Measurements from ENCODE around the gene ZDHHC11. TPM values are rescaled to one million over a fixed set of nuclear protein-coding genes. Genes with fewer than 3 reads are reported as not detected.
"Not testable (repeated sequence)": the region's sequence is repeated elsewhere in the genome, so short reads cannot be mapped to it uniquely, and the experiment has no call there.

Gene ZDHHC11
- polyA plus RNA-seq, 2 donors = 2.4 to 4.0 TPM

DNA sequence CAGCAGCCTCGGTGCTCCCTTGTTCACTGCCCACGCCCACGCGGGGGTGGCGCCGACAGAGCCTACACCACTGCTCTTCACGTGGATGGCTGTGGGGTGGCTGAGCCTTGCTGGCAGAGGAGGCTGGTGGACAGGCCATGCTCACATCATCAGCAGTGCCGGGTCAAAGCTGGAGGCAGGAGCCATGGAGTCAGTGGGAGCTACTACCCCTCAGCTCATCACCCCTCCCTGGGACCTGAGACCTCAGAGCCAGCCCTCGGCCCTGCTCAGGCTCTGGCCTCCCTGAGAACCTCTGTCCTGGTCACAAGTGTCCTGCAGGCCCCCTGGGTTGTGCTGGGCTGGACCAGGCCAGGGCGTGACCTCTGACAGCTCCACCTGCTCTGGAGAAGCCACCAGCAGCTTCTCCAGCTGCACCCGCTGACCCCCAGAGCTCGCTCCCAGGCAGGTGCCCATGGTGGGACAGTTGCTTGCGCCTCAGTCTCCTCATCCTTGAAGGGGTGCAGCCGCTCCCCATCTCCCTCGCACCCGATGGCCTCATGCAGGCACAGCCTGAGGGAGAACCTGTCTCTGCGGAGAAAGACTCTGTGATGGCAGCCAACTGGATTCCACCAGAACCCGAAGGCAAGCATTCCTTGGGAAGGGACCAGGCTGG, 75.8 kb downstream of the ZDHHC11 start:
- H3K4me1 ChIP-seq (ENCODE audit: control insufficient read depth in 2 of 2, insufficient read depth in 2 of 2, low read length in 1 of 2); H3K27ac ChIP-seq (ENCODE audit: low read depth in 2 of 2, low read length in 1 of 2); H3K9me3 ChIP-seq (ENCODE audit: control insufficient read depth in 2 of 2, insufficient read depth in 1 of 2, low read depth in 1 of 2, low read length in 1 of 2); H3K36me3 ChIP-seq (ENCODE audit: control insufficient read depth in 2 of 2, insufficient read depth in 2 of 2, low read length in 1 of 2); H3K4me3 ChIP-seq (ENCODE audit: low read depth in 1 of 2, low read length in 2 of 2); H3K27me3 ChIP-seq (ENCODE audit: control insufficient read depth in 1 of 2, insufficient read depth in 2 of 2, low read length in 2 of 2): not testable (repeated sequence)
- 76 to 84% methylated on average over 18 of the region's 18 CpGs for WGBS, 2 donors

- H3K27me3 ChIP-seq (ENCODE audit: control insufficient read depth in 1 of 2, insufficient read depth in 2 of 2, low read length in 2 of 2); H3K4me1 ChIP-seq (ENCODE audit: control insufficient read depth in 2 of 2, insufficient read depth in 2 of 2, low read length in 1 of 2); H3K9me3 ChIP-seq (ENCODE audit: control insufficient read depth in 2 of 2, insufficient read depth in 1 of 2, low read depth in 1 of 2, low read length in 1 of 2); H3K36me3 ChIP-seq (ENCODE audit: control insufficient read depth in 2 of 2, insufficient read depth in 2 of 2, low read length in 1 of 2); H3K27ac ChIP-seq (ENCODE audit: low read depth in 2 of 2, low read length in 1 of 2); H3K4me3 ChIP-seq (ENCODE audit: low read depth in 1 of 2, low read length in 2 of 2): not testable (repeated sequence)
- WGBS, 2 donors = 84 to 95% methylated on average over 6 of the region's 6 CpGs
Measured at GRCh38 chr5:774304-774703, 76.5 kb downstream of the ZDHHC11 start.

- Histone ChIP-seq H3K27ac (ENCODE audit: low read depth in 2 of 2, low read length in 1 of 2) (no peak overlapping the region), H3K27me3 (ENCODE audit: control insufficient read depth in 1 of 2, insufficient read depth in 2 of 2, low read length in 2 of 2) (no peaks in the 10 kb centered on the region), H3K36me3 (ENCODE audit: control insufficient read depth in 2 of 2, insufficient read depth in 2 of 2, low read length in 1 of 2) (no peaks in the 10 kb centered on the region), H3K4me3 (ENCODE audit: low read depth in 1 of 2, low read length in 2 of 2) (no peak overlapping the region), H3K9me3 (ENCODE audit: control insufficient read depth in 2 of 2, insufficient read depth in 1 of 2, low read depth in 1 of 2, low read length in 1 of 2) (no peaks in the 10 kb centered on the region), H3K4me1 (ENCODE audit: control insufficient read depth in 2 of 2, insufficient read depth in 2 of 2, low read length in 1 of 2) (no peaks in the 10 kb centered on the region)
- WGBS, 2 donors = 75 to 77% methylated on average over 12 of the region's 12 CpGs
Measured at GRCh38 chr5:773517-774264, 77.1 kb downstream of the ZDHHC11 start.

- not testable (repeated sequence) for H3K4me3 ChIP-seq (ENCODE audit: low read depth in 1 of 2, low read length in 2 of 2); H3K4me1 ChIP-seq (ENCODE audit: control insufficient read depth in 2 of 2, insufficient read depth in 2 of 2, low read length in 1 of 2); H3K9me3 ChIP-seq (ENCODE audit: control insufficient read depth in 2 of 2, insufficient read depth in 1 of 2, low read depth in 1 of 2, low read length in 1 of 2); H3K36me3 ChIP-seq (ENCODE audit: control insufficient read depth in 2 of 2, insufficient read depth in 2 of 2, low read length in 1 of 2); H3K27me3 ChIP-seq (ENCODE audit: control insufficient read depth in 1 of 2, insufficient read depth in 2 of 2, low read length in 2 of 2); H3K27ac ChIP-seq (ENCODE audit: low read depth in 2 of 2, low read length in 1 of 2)
- 46 to 65% methylated on average over 13 of the region's 13 CpGs for WGBS, 2 donors
Measured at GRCh38 chr5:772931-773330, 77.9 kb downstream of the ZDHHC11 start.

- not testable (repeated sequence) for H3K4me1 ChIP-seq (ENCODE audit: control insufficient read depth in 2 of 2, insufficient read depth in 2 of 2, low read length in 1 of 2); H3K4me3 ChIP-seq (ENCODE audit: low read depth in 1 of 2, low read length in 2 of 2)
- 58 to 60% methylated on average over 1 to 3 of the region's 14 CpGs for WGBS, 2 donors
Measured at GRCh38 chr5:772547-772890, 78.3 kb downstream of the ZDHHC11 start.

GRCh38 chr5:771841-772546, 78.8 kb downstream of the ZDHHC11 start:
- H3K27ac ChIP-seq (ENCODE audit: low read depth in 2 of 2, low read length in 1 of 2); H3K4me3 ChIP-seq (ENCODE audit: low read depth in 1 of 2, low read length in 2 of 2); H3K36me3 ChIP-seq (ENCODE audit: control insufficient read depth in 2 of 2, insufficient read depth in 2 of 2, low read length in 1 of 2); H3K9me3 ChIP-seq (ENCODE audit: control insufficient read depth in 2 of 2, insufficient read depth in 1 of 2, low read depth in 1 of 2, low read length in 1 of 2); H3K27me3 ChIP-seq (ENCODE audit: control insufficient read depth in 1 of 2, insufficient read depth in 2 of 2, low read length in 2 of 2); H3K4me1 ChIP-seq (ENCODE audit: control insufficient read depth in 2 of 2, insufficient read depth in 2 of 2, low read length in 1 of 2): not testable (repeated sequence)
- WGBS, 2 donors = 75 to 76% methylated on average over 8 to 13 of the region's 31 CpGs

More at GRCh38 chr5:772547-772890, 78.3 kb downstream of the ZDHHC11 start:
- H3K36me3 ChIP-seq (ENCODE audit: control insufficient read depth in 2 of 2, insufficient read depth in 2 of 2, low read length in 1 of 2); H3K27ac ChIP-seq (ENCODE audit: low read depth in 2 of 2, low read length in 1 of 2); H3K27me3 ChIP-seq (ENCODE audit: control insufficient read depth in 1 of 2, insufficient read depth in 2 of 2, low read length in 2 of 2); H3K9me3 ChIP-seq (ENCODE audit: control insufficient read depth in 2 of 2, insufficient read depth in 1 of 2, low read depth in 1 of 2, low read length in 1 of 2): not testable (repeated sequence)

DNA sequence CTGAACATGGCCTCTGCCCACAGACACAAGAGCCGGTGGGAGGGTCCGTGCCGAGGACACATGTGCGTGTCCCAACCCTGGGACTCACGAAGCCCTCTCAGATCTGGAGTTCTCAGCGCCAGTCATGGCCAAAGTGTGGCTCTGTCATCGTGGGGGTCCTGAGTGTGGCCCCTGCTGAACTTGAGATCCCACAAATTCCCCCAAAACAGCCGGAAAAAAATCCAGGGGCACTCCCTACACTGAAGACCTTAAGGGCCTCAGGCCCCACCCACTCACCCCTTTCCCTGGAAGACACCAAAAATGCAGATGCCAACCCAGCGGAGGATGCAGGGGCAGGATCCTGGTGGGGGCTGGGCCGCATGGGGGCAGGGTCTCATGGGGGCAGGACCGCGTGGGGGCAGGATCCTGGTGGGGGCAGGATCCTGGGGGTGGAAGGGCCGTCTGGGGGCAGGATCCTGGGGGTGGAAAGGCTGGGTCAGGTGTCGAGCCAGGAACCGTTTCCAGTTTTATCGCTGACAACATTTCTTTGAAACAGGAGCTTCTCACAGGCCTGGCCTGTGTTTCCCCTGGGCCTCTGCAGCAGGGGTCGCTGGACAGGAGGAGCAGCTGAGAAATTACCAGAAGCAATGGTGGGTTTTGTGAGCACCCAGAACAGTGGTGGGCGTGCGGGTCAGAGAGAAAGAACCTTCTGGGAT, 79.6 kb downstream of the ZDHHC11 start:
- H3K4me3 ChIP-seq (ENCODE audit: low read depth in 1 of 2, low read length in 2 of 2) = not testable (repeated sequence)

GRCh38 chr5:770585-770984, 80.2 kb downstream of the ZDHHC11 start:
- H3K36me3 ChIP-seq (ENCODE audit: control insufficient read depth in 2 of 2, insufficient read depth in 2 of 2, low read length in 1 of 2); H3K4me3 ChIP-seq (ENCODE audit: low read depth in 1 of 2, low read length in 2 of 2); H3K27ac ChIP-seq (ENCODE audit: low read depth in 2 of 2, low read length in 1 of 2); H3K4me1 ChIP-seq (ENCODE audit: control insufficient read depth in 2 of 2, insufficient read depth in 2 of 2, low read length in 1 of 2); H3K9me3 ChIP-seq (ENCODE audit: control insufficient read depth in 2 of 2, insufficient read depth in 1 of 2, low read depth in 1 of 2, low read length in 1 of 2); H3K27me3 ChIP-seq (ENCODE audit: control insufficient read depth in 1 of 2, insufficient read depth in 2 of 2, low read length in 2 of 2): not testable (repeated sequence)
- 94 to 96% methylated on average over 6 to 8 of the region's 10 CpGs for WGBS, 2 donors

More for the DNA sequence above, 79.6 kb downstream of the ZDHHC11 start:
- not testable (repeated sequence) for H3K27ac ChIP-seq (ENCODE audit: low read depth in 2 of 2, low read length in 1 of 2); H3K4me1 ChIP-seq (ENCODE audit: control insufficient read depth in 2 of 2, insufficient read depth in 2 of 2, low read length in 1 of 2); H3K27me3 ChIP-seq (ENCODE audit: control insufficient read depth in 1 of 2, insufficient read depth in 2 of 2, low read length in 2 of 2); H3K9me3 ChIP-seq (ENCODE audit: control insufficient read depth in 2 of 2, insufficient read depth in 1 of 2, low read depth in 1 of 2, low read length in 1 of 2); H3K36me3 ChIP-seq (ENCODE audit: control insufficient read depth in 2 of 2, insufficient read depth in 2 of 2, low read length in 1 of 2)
- 86% methylated on average over 18 of the region's 19 CpGs for WGBS, 2 donors

GRCh38 chr5:769485-770145, 81.2 kb downstream of the ZDHHC11 start:
- WGBS, 2 donors = 91% methylated on average over 26 to 29 of the region's 29 CpGs
- not testable (repeated sequence) for H3K36me3 ChIP-seq (ENCODE audit: control insufficient read depth in 2 of 2, insufficient read depth in 2 of 2, low read length in 1 of 2); H3K4me1 ChIP-seq (ENCODE audit: control insufficient read depth in 2 of 2, insufficient read depth in 2 of 2, low read length in 1 of 2); H3K27ac ChIP-seq (ENCODE audit: low read depth in 2 of 2, low read length in 1 of 2); H3K9me3 ChIP-seq (ENCODE audit: control insufficient read depth in 2 of 2, insufficient read depth in 1 of 2, low read depth in 1 of 2, low read length in 1 of 2); H3K27me3 ChIP-seq (ENCODE audit: control insufficient read depth in 1 of 2, insufficient read depth in 2 of 2, low read length in 2 of 2); H3K4me3 ChIP-seq (ENCODE audit: low read depth in 1 of 2, low read length in 2 of 2)
